ENCODE measurements around the gene PKIG.
"Not testable (repeated sequence)": the region's sequence is repeated elsewhere in the genome, so short reads cannot be mapped to it uniquely, and the experiment has no call there.

Gene PKIG

DNA sequence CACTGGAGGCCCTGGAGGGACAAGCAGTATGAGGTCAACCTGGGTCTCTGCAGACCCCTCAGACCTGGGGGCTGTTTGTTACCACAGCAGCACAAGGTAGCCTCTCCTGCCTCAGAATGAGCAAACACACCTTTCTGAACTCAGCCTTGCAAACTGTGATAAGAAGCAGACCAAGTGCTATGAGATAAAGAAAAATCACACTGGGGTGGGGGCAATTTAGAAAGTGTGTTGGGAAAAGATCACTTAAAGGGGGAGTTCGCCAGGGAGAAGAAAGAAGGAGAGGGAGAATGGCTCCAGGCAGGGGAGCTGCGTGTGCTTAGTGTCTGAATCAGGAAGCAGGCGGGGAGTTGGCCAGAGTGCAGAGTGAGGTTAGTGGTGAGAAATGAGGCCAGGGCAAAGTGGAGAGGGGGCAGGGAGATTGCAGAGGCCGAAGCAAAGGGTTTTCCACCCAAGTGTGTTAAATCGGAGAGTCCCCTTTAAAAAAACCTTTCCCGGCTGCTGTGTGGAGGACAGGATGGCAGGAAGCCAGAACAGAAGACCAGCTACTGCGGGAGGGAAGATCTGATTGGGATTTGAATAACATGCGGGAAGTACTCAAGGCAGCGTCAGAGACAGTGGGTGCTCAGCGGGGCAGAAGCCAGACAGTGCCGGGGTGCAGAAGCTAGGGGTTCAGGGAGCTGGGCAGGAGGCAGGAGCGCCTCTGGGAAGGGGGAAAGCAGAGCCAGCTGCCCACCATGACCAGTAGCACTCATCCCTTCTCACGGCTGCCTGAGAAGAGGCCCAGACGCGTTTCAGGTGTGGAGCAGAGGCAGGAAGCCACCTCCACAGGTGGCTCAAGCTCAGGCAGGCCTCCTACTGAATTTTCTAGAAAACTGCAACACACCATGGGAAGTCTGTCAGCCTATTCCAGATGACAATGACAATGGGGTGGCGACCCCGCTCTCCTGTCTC lies 60.1 kb downstream of the PKIG start:
- DNase-seq (ENCODE audit: low spot score), result peak; percentile 32

DNA sequence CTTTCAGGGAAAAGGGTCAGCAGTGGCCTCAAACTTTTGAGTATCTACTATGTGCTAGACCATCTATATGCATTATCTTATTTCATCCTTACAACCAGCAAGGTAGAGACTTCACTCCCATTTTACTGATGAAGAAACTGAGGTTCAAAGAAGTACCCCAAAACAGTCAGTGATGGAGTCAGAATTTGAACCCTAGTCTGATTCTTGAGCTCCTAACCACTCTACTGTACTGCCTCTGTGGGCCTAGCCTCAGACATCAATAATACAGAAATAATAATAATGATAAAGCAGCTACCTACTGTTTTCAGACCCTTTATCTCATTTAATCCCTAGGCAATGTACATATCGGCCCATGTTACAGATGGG lies 60.8 kb downstream of the PKIG start:
- no peak for DNase-seq (ENCODE audit: low spot score)

DNA sequence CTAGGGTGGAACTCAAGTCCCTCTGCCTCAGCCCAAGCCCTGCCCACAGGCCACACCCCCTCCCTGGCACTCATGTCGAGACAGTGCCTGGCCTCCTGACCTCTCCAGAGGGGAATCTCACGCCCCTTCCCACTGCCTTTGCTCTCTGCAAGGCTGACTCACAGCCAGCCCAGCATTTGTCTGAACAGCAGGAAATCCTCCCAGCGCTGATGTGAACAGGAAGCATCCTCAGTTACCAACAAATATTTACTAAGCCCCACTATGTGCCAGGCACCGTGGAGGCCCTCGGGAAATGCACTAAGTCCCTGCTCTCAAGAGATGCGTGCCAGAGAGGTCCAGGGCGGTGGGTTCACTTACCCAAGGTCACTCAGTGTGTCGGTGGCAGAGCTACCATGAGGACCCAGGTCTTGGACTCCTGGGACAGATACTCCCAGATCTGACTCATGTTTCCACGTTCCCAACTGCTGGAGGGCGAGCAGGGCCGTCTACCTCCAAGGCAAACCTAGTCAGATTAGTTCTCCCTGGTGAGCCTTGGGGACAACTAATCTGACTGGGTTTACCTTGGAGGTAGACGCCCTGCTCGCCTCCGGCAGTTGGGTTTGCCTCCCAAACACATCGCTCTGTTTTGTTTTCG lies 61.3 kb downstream of the PKIG start:
- DNase-seq (ENCODE audit: low spot score), result peak; percentile 61

DNA sequence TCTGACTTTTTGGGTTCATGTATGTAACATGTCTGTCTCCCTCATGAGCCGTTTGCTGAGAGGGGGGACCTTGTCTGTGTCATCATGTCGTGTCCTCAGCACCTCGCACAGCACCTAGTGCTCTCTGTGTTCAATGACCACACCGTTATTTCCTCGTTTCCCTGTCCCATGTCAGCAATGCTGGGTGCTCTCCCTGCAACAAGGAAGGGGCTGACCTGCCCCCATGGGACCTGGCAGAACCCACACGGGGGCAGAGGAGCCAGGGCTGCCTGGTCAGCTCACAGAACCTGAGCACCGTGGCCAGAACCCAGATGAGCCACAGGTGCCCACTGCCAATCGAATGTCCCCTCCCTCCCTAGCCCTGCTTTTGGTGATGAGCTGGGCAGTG lies 61.8 kb downstream of the PKIG start:
- DNase-seq (ENCODE audit: low spot score), result no peak

DNA sequence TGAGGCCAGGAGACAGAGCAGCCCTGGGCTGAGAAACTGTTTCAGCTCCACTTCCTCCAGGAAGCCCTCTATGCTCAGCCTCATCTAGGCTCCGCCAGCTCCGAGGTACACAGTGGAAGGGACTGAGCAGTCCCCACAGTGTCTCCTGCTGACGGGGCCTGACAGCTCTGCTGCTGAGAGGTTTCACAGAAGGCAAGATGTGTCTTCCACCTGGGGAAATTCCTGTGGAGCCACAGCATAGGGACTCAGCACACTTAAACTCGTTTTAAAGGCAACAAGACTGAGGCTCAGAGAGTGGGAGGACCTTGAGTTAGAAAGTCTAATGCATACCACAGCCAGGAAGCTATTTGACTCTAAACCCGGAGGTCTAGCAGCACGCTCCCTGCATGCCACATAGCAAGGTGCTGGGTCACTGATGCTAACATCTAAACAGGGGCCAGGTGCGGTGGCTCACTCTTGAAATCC lies 62.3 kb downstream of the PKIG start:
- DNase-seq (ENCODE audit: low spot score), result peak; percentile 58

DNA sequence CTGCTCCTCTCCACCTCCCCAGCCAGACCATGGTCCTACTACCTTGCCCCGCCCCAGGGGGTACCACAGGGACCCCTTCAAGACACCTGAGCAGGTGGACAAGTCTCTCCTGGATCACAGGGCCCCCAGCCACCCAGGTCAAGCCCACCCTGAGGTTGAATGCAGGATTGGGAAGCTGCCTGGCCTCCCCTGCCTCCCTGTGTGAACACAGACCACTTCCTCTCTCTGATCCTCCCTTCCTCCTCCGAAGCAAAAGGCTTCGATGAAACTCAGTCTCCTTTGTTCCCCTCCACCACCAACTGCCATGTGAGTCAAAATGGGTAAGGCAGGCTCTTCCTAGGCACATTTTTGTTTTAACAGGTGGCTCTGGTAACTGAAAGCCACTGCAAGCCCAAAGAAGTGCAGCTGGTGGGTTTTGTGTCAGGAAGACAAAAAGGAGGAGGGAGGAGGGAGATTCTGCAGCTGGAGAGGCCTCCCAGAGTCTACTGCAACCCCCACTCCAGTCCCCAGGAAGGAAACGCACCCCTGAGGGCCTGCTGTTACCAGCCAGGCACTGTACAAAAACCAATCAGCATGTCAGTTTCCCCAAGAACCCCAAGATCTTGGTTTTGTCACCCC lies 63.8 kb downstream of the PKIG start:
- peak; percentile 46 for DNase-seq (ENCODE audit: low spot score)

DNA sequence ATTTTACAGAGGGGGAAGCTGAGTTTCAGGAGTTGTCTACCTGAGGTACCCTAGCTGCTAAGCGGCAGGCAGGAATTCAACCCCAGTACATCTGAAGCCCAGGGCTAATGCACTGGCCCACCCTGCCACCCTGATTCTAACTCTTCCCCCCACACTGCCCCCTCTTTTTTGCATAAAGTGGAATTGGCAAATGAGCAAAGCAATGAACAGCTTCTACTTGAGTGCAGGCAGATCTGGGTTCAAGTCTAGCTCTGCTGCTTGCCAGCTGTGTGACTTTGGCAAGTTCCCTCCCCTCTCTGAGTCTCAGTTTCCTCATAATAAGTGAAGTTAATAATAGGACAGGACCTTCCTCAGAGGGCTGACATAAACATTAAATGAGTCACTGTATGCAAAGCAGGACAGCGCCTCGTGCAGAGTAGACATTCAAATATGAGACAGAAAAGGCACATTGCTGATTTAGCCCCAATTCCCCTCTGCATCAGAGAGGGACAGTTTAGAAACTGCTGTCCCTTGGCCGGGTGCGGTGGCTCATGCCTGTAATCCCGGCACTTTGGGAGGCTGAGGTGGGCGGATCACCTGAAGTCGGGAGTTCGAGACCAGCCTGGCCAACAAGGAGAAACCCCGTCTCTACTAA lies 64.4 kb downstream of the PKIG start:
- peak; percentile 23 for DNase-seq (ENCODE audit: low spot score)

DNA sequence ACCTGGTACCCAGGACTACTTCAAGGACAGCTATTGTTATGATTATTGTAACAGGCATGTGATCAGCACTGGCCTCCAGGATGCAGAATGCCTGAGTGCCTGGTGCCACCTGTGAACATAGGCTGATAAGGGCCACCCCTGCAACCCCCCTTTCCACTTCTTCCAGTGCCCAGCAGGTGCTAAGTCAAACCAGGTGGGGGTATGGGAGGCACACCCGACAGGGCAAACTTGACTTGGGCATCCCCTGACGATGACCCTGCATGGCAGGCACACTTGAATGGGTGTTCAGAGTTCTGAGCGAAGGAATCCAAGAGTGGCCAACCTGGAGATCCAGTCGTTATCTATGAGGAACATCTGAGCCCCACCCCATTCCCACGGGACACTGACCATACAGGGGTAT lies 65.7 kb downstream of the PKIG start:
- no peak for DNase-seq (ENCODE audit: low spot score)

DNA sequence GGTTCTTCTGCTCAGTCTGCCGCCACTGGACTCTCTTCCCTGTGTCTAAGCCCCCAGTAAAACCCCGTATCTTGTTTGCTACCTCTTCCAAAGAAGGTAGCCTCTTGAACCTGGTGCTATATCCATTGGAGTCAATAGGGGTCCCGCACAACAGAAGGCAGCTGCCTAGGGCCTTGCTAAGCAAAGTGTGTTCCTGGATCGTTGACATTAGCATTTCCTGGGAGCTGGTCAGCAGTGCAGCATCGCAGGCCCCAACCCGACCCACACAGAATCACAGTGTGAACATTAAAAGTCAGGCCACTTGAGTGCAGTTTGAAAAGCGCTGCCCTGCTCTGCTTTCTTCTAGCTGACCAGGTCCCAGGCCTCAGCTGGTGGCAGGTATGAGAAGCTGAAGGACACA lies 66.2 kb downstream of the PKIG start:
- no peak for DNase-seq (ENCODE audit: low spot score)

DNA sequence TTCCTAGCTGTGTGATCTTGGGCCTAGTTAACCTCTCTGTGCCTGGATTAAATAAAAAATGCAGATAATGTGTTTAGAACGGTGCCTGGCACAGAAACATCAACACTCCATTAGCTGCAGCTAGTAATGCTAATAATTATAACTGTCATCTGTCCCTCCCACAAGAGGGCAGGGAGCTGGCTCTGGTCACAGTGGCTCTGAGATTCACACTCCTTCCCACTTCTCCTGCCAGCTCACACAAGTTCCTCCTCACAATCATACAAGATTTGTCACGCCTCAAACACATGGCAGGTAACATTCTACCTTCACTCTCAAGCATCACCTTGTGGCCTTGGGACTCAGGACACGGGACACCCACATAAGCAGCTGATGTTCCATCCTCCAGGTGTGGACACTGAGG lies 66.7 kb downstream of the PKIG start:
- no peak for DNase-seq (ENCODE audit: low spot score)

DNA sequence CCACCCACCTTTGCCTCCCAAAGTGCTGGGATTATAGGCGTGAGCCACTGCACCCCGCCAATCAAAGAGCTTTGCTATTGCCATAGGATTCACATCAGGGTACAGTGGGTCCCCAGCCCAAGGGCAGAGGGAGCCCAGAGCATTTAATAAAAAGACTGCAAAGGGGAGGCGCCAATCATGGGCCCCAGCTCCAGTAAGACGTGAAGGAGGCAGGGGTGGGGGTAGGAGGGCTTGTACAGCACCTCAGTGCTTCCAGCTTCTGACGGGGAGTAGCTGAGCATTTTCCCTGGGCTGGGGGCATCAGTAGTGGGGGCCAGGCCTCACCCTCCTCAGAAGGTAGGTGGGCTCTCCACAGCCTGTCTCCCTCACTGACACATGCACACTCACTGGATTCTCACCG lies 67.6 kb downstream of the PKIG start:
- DNase-seq (ENCODE audit: low spot score), result no peak

DNA sequence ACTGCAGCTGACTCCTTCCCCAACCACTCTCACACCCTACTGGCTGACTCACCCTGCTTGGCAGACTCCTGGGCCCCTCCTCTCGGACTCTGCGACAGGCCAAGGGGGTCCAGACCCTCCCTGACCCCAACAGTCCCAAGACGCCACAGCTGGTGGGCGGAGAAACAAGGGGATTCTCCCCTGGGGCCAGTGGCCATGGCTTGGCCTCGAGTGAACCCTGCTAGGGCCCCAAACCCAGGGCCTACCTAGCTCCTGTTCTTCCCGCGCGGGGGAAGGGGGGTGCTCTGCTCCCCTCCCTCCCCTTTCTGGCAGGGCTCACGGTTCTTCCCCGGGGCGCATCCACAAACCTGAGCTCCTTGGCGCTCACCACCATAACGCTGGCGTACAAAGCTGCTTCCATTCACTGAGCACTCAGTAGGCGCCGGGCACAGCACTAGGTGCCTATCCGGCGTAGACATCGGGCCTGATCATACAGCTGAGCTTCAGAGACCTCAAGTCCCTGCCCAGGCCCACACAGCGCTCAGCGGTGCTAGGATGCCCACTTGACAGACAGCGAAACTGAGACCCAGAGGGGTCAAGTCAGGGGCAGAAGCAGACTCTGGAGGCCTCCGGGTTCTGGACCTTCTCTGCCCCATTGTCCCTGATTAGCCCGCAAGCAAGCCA lies 68.5 kb downstream of the PKIG start:
- DNase-seq (ENCODE audit: low spot score), result peak; percentile 34

DNA sequence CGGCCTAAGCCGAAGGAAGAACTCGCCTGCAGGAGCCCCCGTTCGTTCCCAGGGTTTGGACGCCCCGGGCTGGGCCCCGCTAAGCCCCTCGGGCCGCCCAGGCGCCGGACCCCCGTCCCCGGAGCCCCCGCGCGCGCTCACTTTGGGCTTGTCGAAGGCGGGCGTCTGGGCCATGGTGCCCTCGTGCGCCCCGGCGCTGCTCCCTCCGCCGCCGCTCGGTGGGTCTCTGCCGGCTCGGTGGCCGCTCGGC lies 69.0 kb downstream of the PKIG start:
- DNase-seq (ENCODE audit: low spot score), result no peak

DNA sequence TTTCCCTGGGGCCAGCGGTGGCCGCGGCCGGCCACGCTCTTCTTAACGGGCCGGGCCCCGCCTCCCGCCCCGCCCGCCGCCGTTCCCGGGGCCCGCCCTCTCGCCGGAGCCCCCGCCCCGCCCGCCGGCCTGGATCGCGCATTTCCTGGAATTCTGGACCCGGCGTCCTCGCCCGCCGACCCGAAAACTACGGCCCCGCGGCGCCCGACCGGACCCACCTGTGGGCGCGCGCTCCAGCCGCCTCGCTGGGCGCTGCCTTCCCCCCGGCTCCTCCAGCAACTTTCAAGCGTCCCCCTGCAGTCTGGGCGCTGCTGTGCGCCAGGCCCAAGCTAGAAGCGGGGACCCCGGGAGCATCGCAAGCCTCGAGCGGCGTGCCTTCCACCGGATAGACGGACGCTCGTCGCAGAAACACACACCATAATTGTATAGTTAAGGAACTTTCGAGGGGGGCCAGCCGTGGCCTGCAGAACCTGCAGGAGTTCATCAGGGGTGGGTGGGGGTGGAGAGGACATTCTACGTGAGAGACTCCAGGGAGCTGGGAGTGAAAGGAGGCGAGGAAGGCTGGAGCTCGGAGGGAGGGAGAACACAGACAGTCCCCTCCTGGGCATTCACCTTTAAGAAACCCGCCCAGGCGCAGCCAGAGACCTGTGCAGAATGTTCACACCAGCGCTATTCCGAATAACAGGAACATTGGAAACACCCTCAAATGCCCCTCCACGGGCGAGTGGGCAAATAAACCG lies 69.5 kb downstream of the PKIG start, which contains the start of gene ADA:
ADA (minus strand) TSS at position 16 of the 740 bp plus-strand sequence. CDS start 92 bp downstream, outside the sequence.
- DNase-seq (ENCODE audit: low spot score), result peak; percentile 26

DNA sequence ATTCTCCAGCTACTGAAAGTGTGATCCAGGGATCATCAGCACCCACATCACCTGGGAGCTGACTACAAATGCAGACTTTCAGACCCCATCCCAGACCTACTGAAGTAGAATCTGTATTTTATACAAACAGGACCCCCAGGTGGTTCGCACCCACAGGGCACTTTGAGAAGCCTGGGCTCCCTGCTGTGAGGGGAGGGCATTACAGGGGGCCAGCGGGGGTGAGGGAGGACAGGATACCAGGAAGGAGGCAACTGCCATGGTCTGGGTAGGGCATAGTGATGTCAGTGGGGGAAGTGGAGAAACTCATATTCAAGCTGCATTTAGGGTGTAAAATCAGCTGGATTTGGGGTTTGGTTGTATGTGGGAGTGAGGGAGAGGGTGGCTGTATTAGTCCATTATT lies 71.2 kb downstream of the PKIG start:
- no peak for DNase-seq (ENCODE audit: low spot score)

DNA sequence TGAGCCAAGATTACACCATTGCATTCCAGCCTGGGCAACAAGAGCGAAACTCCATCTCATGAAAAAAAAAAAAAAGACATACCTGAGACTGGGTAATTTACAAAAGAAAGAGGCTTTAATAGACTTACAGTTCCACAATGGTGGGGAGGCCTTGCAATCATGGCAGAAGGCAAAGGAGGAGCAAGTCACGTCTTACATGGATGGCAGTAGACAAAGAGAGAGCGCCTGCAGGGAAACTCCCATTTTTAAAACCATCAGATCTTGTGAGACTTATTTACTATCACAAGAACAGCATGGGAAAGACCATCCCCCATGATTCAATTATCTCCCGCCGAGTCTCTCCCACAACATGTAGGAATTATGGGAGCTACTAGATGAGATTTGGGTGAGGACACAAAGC lies 71.8 kb downstream of the PKIG start:
- DNase-seq (ENCODE audit: low spot score), result not testable (repeated sequence)

DNA sequence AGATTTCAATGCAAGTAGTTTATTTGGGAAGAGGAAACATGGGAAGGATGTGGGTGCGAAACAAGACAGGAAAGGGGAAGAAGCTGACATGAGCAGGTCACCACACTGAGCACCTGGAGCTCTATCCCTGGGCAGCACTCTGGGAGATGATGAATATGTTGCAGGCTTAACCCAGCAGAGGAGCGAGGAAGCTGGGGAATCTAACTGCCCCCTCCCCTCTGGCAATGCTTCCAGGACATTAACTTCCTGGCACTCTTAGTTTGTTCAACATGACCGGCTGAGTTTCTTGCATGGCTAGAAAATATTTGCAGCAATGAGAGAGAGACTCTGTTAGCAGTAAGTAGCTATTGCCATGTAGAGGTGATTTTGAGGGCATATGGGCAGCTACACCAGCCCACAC lies 74.1 kb downstream of the PKIG start:
- DNase-seq (ENCODE audit: low spot score), result no peak

DNA sequence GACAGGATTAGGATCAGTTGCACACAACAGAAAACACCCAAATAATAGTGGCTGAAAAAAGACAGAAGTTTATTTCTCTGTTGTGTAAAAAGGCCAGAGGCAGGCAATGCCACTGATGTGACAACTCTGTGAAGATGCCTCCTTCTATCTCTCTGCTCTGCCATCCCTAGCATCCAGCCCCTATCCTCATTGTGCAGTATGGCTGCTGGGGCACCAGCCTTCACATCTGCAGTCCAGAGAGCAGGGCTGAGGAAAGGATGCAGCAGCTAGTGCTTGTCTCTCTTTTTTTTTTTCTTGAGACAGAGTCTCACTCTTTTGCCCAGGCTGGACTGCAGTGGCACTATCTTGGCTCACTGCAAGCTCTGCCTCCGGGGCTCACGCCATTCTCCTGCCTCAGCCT lies 75.5 kb downstream of the PKIG start:
- DNase-seq (ENCODE audit: low spot score), result no peak

DNA sequence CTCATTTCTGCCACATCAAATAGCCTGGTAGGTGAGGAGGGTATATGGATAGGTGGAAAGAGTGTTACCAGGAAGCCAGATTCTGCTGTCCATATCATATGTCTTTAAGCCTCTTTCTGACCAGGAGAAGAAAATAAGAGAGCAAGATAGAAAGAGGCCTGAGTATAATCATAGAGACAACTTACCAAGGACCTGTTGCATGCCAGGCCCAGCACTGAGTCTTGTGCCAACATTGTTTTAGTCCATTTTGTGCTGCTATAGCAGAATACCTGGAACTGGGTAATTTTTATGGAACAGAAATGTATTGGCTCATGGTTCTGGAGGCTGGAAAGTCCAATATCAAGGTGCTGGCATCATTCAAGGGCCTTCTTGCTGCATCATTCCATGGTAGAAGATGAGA lies 76.4 kb downstream of the PKIG start:
- DNase-seq (ENCODE audit: low spot score), result no peak

DNA sequence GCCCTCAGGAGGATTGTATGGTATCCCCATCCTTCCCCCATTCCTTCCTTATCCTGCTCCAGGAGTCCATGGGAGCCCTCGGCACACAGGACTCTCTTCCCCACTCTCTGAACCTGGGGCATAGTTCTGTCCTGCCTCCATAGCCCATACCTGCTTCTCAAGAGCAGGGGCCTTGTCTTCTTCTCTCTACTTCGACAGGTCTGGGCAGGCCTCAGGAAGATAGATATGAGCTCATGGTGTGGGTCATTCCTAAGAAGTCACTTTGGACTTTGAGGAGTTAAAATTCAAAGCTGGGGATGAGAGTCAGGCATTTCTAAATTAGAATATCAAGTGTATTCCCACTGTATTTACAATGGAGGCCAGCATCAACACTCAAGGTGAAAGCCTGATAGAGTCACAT lies 77.6 kb downstream of the PKIG start:
- DNase-seq (ENCODE audit: low spot score), result no peak

DNA sequence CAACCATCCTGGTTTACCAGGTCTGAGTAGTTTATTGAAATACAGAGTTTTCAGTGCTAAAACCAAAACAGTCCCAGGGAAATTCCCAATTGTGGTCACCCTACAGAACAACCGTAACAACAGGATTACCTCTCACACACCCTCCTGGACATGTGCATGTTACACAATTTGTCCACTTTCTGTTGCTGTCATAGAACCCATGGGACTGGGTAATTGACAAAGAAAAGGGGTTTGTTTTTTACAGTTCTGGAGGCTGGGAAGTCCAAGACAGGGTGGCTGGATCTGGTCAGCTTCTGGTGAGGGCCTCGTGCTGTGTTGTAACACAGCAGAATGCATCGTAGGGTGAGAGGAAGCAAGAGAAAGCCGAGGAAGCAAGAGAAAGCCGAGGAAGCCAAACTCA lies 78.2 kb downstream of the PKIG start:
- no peak for DNase-seq (ENCODE audit: low spot score)

DNA sequence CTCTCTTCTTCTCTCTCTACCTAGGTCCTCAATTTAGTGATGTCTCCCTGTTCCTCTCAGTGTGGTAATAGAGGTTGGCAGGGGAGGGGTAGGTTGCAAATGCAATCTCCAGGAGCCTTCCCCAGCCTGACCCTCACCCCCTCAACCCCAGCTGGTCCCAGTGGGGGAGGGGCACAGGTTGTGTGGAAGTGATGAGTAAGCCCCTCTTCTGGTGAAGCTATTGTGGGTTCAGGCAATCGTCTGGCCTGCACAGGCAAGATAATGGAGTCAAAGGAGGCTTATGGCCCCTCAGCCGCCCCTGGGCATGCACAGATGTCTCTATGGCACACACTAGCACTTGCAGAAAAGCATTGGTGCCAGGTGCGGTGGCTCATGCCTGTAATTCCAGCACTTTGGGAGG lies 79.9 kb downstream of the PKIG start:
- DNase-seq (ENCODE audit: low spot score), result no peak
